Panc1 (cell line): ENCODE data around the gene HOXB7. TPM values are rescaled to one million over a fixed set of nuclear protein-coding genes. Genes with fewer than 3 reads are reported as not detected.

Source experiments
- ATAC-seq: fragments of 200-7000 bp; cut with Tn5 transposase; 2 replicates; pipeline ENCODE4 v1.9.1; 2020; ENCODE audit warnings: mild to moderate bottlenecking, moderate library complexity
- BruUV-seq: library from RNA; stranded (reverse); fragments of 400-500 nt; replicated peaks from 2 replicates; lab custom pipeline; 2021; lab: Mats Ljungman, UMichigan
- CTCF ChIA-PET: fragments of 300-600 bp; sonication (Branson Sonifier 250); formaldehyde crosslinking; loops from one replicate; lab custom pipeline; 2022; ENCODE audit warnings: antibody characterized with exemption; lab: Charles Lee
- POLR2A ChIA-PET: fragments of 300-600 bp; sonication (Branson Sonifier 250); formaldehyde crosslinking; loops from one replicate; lab custom pipeline; 2022; ENCODE audit warnings: antibody characterized with exemption; lab: Charles Lee
- DNase-seq: peaks from one replicate; pipeline ENCODE4 v3.0.0-alpha.2; 2010; ENCODE audit warnings: low read depth, low spot score
- H3K27ac ChIP-seq: 2 replicates; pipeline ENCODE4 v1.5.1; 2011; ENCODE audit warnings: mild to moderate bottlenecking, low read length, inconsistent platforms
- H3K27me3 ChIP-seq: fragments of 200-500 bp; sonication (Bioruptor generic); 2 replicates; pipeline ENCODE4 v1.6.0; 2014; ENCODE audit warnings: low read length, inconsistent platforms; ENCODE audit not compliant: control insufficient read depth, insufficient read depth
- H3K36me3 ChIP-seq: fragments of 200-500 bp; sonication (Bioruptor generic); 2 replicates; pipeline ENCODE4 v1.5.1; 2014; ENCODE audit warnings: inconsistent platforms, mild to moderate bottlenecking, low read length, moderate library complexity; ENCODE audit not compliant: control insufficient read depth, insufficient read depth
- H3K4me1 ChIP-seq: 2 replicates; pipeline ENCODE4 v1.5.1; 2011; ENCODE audit warnings: inconsistent platforms, mild to moderate bottlenecking, low read length, moderate library complexity; ENCODE audit not compliant: control insufficient read depth, insufficient read depth
- H3K4me3 ChIP-seq, 2 experiments: 2 replicates each; pipeline ENCODE4 v1.5.1; 2011 to 2012; ENCODE audit warnings: low read depth in 2 of 2, low read length in 2 of 2, mild to moderate bottlenecking in 2 of 2, inconsistent platforms in 1 of 2, moderate library complexity in 1 of 2
- H3K9me3 ChIP-seq: fragments of 200-500 bp; sonication (Bioruptor generic); 2 replicates; pipeline ENCODE4 v1.5.1; 2014; ENCODE audit warnings: low read depth, mild to moderate bottlenecking, inconsistent platforms, low read length, moderate library complexity; ENCODE audit not compliant: control insufficient read depth, insufficient read depth
- POLR2AphosphoS5 ChIP-seq: IDR thresholded peaks from 2 replicates; pipeline ENCODE4 v1.6.1; 2012; ENCODE audit warnings: mild to moderate bottlenecking, low read depth, low read length, moderate library complexity
- SIN3A ChIP-seq: IDR thresholded peaks from 2 replicates; pipeline ENCODE4 v1.6.1; 2012; ENCODE audit warnings: low read depth, mild to moderate bottlenecking, low read length, moderate library complexity, borderline replicate concordance; ENCODE audit not compliant: insufficient read depth
- TCF7L2 ChIP-seq: IDR thresholded peaks from 2 replicates; pipeline ENCODE4 v1.6.1; 2011; ENCODE audit warnings: mild to moderate bottlenecking, low read depth, low read length, inconsistent platforms
- in situ Hi-C: cut with HindIII; loops from 2 replicates; pipeline ENCODE4 v1.10.0; 2016; ENCODE audit warnings: low sequenced_read_pairs, low pct_unique_long_range_greater_than_20kb
- intact Hi-C: fragments of 100-400 bp; cut with micrococcal nuclease; formaldehyde crosslinking; loops from one replicate; pipeline ENCODE4 v1.10.0; 2022; ENCODE audit not compliant: unreplicated experiment
- total RNA-seq: library from RNA; stranded (reverse); gene quantifications from one replicate; pipeline ENCODE4 v1.2.1, GENCODE V29; 2021; ENCODE audit not compliant: unreplicated experiment
- TF ChIP-seq, protein P1 (sequence below), 2 experiments: IDR thresholded peaks; 2 replicates each; pipeline ENCODE4 v1.6.1; 2011 to 2012; ENCODE audit warnings: low read depth in 2 of 2, control low read depth in 1 of 2, low read length in 1 of 2, mild to moderate bottlenecking in 1 of 2, moderate library complexity in 1 of 2; ENCODE audit not compliant: insufficient read depth in 1 of 2

Gene HOXB7
- total RNA-seq, 1 experiment from 2014 or later = 44.0 TPM

DNA sequence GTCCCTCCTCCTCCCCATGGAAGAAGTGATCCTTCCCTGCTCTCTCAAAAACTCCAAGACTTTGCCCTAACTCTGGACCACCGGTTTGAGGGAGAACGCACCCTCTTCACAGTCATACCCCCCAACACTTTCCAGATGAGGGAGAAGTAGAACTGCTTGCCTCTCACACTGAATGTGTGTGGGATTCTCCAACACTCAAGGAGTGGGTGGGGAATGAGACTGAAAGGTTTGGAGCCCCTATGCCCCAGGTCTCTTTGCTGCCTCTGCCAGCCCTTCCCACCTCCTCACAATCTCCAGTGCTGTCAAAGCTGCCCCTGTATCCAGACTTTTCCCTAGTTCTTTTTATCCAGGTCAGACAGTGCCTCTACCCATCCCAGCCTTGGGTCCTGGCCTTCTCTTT lies 44.1 kb downstream of the HOXB7 start:
- Histone ChIP-seq H3K27ac (peak overlapping the region; percentile 97), H3K36me3 (peaks cover 7% of the 10 kb centered on the region; the same call in 1 of the 2 replicates), H3K27me3 (no peaks in the 10 kb centered on the region), H3K4me3 (no peak overlapping the region), H3K9me3 (no peaks in the 10 kb centered on the region), H3K4me1 (peaks cover 95% of the 10 kb centered on the region)
- TF ChIP-seq, protein P1, sequence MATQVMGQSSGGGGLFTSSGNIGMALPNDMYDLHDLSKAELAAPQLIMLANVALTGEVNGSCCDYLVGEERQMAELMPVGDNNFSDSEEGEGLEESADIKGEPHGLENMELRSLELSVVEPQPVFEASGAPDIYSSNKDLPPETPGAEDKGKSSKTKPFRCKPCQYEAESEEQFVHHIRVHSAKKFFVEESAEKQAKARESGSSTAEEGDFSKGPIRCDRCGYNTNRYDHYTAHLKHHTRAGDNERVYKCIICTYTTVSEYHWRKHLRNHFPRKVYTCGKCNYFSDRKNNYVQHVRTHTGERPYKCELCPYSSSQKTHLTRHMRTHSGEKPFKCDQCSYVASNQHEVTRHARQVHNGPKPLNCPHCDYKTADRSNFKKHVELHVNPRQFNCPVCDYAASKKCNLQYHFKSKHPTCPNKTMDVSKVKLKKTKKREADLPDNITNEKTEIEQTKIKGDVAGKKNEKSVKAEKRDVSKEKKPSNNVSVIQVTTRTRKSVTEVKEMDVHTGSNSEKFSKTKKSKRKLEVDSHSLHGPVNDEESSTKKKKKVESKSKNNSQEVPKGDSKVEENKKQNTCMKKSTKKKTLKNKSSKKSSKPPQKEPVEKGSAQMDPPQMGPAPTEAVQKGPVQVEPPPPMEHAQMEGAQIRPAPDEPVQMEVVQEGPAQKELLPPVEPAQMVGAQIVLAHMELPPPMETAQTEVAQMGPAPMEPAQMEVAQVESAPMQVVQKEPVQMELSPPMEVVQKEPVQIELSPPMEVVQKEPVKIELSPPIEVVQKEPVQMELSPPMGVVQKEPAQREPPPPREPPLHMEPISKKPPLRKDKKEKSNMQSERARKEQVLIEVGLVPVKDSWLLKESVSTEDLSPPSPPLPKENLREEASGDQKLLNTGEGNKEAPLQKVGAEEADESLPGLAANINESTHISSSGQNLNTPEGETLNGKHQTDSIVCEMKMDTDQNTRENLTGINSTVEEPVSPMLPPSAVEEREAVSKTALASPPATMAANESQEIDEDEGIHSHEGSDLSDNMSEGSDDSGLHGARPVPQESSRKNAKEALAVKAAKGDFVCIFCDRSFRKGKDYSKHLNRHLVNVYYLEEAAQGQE (IDR thresholded peaks at IDR 0.05; ENCODE audit: insufficient read depth in 1 of 2, low read depth in 2 of 2, low read length in 1 of 2) = no peak
- TF ChIP-seq POLR2AphosphoS5 = peak; percentile 37; the same call in 1 of the 2 replicates
- DNase-seq (no peak), ATAC-seq (no peak)
- intact Hi-C loops (no loop called here), in situ Hi-C loops (no loop called here)
- POLR2A ChIA-PET = interaction anchor here (0.7 to 1.4 kb wide), 4 partner anchors 8 to 683 kb away, joined by 3 to 7 read pairs (median 4); no protein-coding TSS in a partner anchor
- no TSS peak for BruUV-seq
- CTCF ChIA-PET = no interaction called here

DNA sequence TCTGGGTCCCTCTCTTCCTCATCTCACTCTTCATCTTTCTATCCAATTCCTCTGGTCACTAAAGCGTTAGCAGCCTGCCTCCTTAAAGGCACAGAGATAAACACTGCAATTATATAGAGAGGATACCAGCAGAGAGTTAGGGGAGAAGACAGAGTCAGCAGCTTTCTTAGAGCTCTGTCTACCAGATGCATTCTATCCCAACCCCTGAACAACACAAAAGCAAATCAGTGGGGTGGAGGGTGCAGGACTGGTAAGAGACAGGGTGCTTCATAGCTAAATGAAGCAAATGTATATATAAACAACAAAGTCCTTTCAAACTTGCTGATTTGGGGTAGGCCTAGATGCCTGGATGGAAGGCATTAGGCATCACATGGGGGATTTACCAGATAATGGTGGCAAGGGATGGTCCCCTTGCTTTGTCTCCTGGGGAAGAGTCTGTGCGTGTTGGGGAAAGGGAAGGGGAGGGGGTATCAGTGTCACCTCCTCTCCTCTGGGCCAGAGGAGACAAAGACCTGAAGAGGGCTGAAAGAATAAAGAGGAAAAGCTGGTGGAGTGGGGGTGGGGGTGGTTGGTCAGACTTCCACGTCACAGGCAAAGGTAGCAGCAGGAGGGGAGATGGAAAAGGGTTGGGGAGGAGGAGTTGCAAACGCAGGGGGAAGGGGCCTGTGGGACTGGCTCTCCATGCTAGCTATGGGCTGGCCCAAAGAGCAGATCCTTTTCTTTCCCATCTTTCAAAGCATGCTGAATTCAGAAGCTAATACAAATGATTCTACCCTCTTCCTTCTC lies 44.7 kb downstream of the HOXB7 start:
- peaks cover 7% of the 10 kb centered on the region; the same call in 1 of the 2 replicates for H3K36me3 ChIP-seq
- POLR2A ChIA-PET = interaction anchor here (0.7 to 1.4 kb wide), 4 partner anchors 9 to 682 kb away, joined by 3 to 7 read pairs (median 4); no protein-coding TSS in a partner anchor
- in situ Hi-C loops (no loop called here), intact Hi-C loops (no loop called here)
- peak; percentile 48; the same call in 1 of the 2 replicates for TF ChIP-seq POLR2AphosphoS5
- no peak for TF ChIP-seq SIN3A
- no peak for TF ChIP-seq TCF7L2
- TF ChIP-seq, protein P1 (IDR thresholded peaks at IDR 0.05; ENCODE audit: insufficient read depth in 1 of 2, low read depth in 2 of 2, low read length in 1 of 2) = no peak
- H3K27me3 ChIP-seq = no peaks in the 10 kb centered on the region
- DNase-seq = no peak
- CTCF ChIA-PET = no interaction called here
- H3K4me1 ChIP-seq = peaks cover 95% of the 10 kb centered on the region
- H3K4me3 ChIP-seq = no peak overlapping the region
- no peak for ATAC-seq
- no TSS peak for BruUV-seq
- no peaks in the 10 kb centered on the region for H3K9me3 ChIP-seq
- H3K27ac ChIP-seq = peak overlapping the region; percentile 97
